HG02798 (cell line): ENCODE measurements around the gene ITFG2.
"Not testable (repeated sequence)": the region's sequence is repeated elsewhere in the genome, so short reads cannot be mapped to it uniquely, and the experiment has no call there.

Experiments
- ATAC-seq: cut with Tn5 transposase; IDR thresholded peaks from one replicate; pipeline ENCODE4 v1.9.1; 2021; ENCODE audit warnings: mild to moderate bottlenecking; ENCODE audit not compliant: unreplicated experiment, poor library complexity

Gene ITFG2

GRCh38 chr12:2858334-2858733 lies 45.9 kb downstream of the ITFG2 start:
- ATAC-seq: no peak

- no peak for ATAC-seq
Measured at GRCh38 chr12:2858944-2859421, 46.5 kb downstream of the ITFG2 start.

- ATAC-seq: no peak
Measured at GRCh38 chr12:2860170-2860569, 47.7 kb downstream of the ITFG2 start.

GRCh38 chr12:2862876-2863275 lies 50.4 kb downstream of the ITFG2 start:
- no peak for ATAC-seq

DNA sequence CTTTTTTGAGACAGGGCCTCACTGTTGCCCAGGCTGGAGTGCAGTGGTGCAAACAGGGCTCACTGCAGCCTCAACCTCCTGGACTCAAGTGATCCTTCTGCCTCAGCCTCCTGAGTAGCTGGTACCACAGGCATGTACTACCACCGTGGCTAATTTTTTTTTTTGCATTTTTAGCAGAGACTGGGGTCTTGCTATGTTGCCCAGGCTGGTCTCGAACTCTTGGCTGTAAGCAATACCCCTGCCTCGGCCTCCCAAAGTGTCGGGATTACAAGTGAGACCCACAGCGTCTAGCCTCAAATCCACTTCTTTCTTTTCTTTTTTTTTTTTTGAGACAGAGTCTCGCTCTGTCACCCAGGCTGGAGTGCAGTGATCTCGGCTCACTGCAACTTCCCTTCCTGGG lies 50.9 kb downstream of the ITFG2 start:
- ATAC-seq: not testable (repeated sequence)

GRCh38 chr12:2864198-2864597 lies 51.7 kb downstream of the ITFG2 start:
- no peak for ATAC-seq

- not testable (repeated sequence) for ATAC-seq
Measured at GRCh38 chr12:2868986-2869632, 56.6 kb downstream of the ITFG2 start.
